VCaP (cell line): ENCODE measurements around the gene LRRC28.
A peak's percentile ranks its signal among the peaks of the same experiment; 100 is the strongest.

Experiments
- H3K27ac ChIP-seq: fragments of 450-650 bp; 2 replicates; pipeline ENCODE4 v1.5.1; 2017
- TF ChIP-seq, protein P1 (sequence below): fragments of 450-650 bp; conservative IDR thresholded peaks from 2 replicates; pipeline ENCODE4 v1.5.1; 2017; ENCODE audit warnings: mild to moderate bottlenecking, moderate library complexity

Gene LRRC28

DNA sequence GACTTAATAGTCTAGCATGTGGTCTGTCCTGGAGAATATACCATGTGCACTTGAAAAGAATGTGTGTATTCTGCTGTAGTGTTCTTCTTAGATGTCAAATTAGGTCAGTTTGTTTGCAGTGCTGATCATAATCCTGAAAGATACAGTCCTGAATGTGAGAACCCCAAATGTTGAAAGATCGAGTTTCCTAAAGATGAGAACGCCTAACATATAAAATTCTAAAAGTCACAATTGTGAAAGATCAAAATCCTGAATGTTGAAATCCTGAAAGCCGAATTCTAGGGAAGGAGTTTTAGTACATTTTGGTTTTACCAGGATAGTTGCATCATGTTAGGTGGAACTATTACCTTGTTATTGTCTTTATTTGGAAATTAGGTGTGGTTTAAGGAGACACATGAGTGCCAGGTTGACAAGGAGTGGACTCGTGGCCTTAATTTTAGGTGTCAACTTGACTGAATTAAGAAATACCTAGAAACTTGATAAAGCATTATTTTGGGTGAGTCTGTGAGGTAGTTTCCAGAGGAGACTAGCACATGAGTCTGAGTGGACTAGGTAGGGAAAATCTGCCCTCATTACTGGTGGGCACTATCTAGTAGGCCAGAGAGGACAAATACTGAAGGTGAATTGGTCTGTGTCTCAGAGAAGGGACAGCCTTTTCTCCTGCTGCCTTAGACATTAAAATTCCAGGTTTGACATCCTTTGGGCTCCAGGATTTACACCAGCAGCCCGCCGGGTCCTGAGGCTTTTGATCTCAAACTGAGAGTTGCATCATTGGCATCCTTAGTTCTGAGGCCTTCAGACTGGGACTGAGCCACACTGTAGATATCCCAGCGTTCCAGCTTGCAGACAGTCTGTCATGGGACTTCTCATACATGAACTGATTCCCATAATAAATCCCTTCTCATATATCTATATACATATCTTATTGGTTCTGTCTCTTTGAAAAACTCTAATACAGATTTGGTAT is 77.1 kb downstream of the LRRC28 start:
- TF ChIP-seq, protein P1, sequence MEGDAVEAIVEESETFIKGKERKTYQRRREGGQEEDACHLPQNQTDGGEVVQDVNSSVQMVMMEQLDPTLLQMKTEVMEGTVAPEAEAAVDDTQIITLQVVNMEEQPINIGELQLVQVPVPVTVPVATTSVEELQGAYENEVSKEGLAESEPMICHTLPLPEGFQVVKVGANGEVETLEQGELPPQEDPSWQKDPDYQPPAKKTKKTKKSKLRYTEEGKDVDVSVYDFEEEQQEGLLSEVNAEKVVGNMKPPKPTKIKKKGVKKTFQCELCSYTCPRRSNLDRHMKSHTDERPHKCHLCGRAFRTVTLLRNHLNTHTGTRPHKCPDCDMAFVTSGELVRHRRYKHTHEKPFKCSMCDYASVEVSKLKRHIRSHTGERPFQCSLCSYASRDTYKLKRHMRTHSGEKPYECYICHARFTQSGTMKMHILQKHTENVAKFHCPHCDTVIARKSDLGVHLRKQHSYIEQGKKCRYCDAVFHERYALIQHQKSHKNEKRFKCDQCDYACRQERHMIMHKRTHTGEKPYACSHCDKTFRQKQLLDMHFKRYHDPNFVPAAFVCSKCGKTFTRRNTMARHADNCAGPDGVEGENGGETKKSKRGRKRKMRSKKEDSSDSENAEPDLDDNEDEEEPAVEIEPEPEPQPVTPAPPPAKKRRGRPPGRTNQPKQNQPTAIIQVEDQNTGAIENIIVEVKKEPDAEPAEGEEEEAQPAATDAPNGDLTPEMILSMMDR, result no peak
- H3K27ac ChIP-seq, result no peak overlapping the region

DNA sequence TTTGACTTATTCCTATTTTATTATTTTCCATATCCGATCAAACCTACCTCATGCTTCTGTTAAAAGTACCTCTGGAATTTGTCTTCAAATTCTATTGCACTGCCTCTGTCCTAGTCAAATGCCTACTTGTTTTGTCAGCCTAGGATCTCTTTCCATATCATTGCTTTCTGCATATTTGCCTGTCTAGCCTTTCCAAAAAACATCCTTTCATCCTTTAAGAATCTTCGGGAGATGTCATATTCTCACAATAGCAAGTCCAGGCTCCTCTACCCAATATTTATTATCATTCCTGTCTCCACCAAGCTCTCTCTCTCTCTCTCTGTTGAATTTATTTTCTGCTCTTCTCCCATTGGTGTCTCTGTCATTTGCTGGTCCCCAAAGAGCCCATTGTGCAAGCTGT is 80.1 kb downstream of the LRRC28 start:
- H3K27ac ChIP-seq, result no peak overlapping the region
- TF ChIP-seq, protein P1, result no peak

DNA sequence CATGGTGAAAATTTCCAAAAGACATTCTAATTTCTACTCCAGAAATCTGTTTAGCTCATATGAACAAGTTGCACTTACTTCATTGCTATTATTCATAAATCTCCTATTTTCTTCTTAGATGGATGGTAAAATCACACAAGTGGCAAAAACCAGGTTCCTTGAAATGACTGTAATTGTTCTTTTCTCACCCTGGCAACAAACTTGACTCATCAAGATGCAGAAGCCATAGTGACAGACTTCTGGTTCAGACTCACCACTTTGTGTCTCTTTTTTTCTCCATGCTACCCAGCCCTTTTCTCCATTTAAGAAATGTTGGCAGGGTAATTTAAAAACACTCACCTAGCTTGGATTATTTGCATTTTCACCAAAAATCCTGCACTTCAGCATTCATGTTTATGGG is 82.1 kb downstream of the LRRC28 start:
- TF ChIP-seq, protein P1, result no peak
- H3K27ac ChIP-seq, result no peak overlapping the region

DNA sequence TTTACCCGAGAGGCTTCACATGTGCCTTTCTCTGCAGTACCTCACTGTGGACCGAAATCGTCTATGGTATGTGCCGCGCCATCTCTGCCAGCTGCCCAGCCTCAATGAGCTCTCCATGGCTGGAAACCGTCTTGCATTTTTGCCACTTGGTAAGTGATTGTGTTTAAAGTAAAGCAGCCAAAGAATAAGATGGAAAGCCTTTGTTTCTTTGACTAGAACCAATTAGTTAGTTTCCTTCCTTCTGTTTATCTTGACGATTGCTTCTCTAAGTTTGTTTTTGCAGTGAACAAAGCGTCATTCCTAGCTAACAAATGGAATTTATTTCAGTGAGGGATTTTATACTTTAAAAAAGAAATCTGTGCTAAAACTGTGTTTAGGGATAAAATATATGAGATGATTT is 82.7 kb downstream of the LRRC28 start:
- TF ChIP-seq, protein P1, result no peak
- no peak overlapping the region; the same call in 1 of the 2 replicates for H3K27ac ChIP-seq

DNA sequence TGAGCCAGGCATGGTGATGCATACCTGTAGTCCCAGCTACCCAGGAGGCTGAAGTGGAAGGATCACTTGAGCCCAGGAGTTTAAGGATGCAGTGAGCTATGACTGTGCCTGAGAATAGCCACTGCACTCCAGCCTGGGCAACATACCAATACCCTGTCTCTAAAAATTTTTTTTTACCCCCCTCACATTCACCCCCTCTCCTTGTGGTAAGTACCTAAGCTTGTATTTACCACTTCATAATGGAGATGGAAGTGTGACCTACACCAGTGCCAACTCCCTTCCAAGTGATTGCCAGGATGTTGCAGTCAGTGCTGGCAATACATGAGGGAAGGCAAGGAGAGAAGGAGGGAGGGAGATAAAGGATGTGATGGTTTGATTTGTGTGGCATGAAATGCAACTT is 84.2 kb downstream of the LRRC28 start:
- no peak overlapping the region for H3K27ac ChIP-seq
- TF ChIP-seq, protein P1, result no peak

DNA sequence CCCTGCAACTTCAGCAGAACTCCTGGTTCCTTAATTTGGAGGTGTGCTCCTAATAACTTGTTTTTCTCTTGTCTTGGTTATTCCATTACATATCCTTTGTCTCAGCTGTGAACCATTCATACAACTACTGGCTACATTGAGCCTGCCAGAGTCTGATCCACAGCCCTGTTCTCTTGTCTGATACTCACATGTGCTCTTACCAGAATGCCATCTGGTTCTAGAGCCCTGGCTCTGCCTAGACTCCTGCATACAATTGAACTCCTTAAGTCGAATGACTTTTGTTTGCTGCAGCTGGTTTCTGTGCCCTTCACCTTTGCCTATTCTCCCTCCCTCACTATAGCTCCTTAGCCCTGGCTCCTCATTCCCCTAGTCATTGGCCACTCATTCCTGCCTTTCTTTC is 85.5 kb downstream of the LRRC28 start:
- no peak overlapping the region for H3K27ac ChIP-seq
- TF ChIP-seq, protein P1, result no peak

DNA sequence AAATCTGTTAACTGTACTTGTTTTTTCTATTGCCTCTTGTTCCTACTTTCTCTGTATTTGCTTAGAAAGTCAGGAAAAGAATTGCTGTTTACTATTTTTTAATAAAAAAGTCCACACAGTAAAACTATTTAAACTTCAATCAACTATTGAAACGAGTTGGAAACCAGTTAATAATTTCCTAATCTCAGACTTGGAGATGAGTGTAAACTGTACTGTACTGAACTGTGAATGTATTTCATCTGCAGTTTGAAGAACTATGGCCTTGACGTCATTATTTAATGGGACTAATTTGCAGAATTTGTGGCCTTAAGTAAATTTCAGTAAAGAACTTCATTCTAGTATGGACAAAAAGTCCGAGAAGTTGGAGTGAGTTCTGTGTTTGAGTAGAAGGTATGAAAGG is 89.1 kb downstream of the LRRC28 start:
- TF ChIP-seq, protein P1, result no peak
- H3K27ac ChIP-seq, result peak overlapping the region; percentile 37
